NCI-H1436 treated with DMSO at 0.1 percent for 48 hours (cell line): ENCODE results near the gene CLEC16A.
"Not testable (repeated sequence)": the region's sequence is repeated elsewhere in the genome, so short reads cannot be mapped to it uniquely, and the experiment has no call there.

Experiments used
- DNase-seq: peaks from one replicate; lab custom pipeline; 2025; lab: John Stamatoyannopoulos, UW

The CLEC16A gene

DNA sequence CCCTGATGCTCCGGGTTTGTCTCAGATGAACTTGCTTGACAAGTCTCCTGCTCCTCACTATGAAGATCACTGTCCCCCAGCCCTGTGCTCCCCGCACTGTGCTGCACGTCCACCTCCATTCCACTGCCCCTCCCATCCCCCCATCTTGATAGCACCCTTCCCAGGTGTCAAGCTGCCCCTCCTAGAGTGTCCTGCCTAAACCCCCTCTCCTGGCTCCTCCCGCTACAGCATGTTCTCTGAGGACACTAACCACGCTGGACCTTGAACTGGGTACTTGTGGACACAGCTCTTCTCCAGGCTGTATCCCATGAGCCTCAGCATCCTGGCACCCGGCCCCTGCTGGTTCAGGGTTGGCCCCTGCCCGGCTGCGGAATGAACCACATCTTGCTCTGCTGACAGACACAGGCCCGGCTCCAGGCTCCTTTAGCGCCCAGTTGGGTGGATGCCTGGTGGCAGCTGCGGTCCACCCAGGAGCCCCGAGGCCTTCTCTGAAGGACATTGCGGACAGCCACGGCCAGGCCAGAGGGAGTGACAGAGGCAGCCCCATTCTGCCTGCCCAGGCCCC is 20.6 kb upstream of the CLEC16A start:
- DNase-seq = no peak

DNA sequence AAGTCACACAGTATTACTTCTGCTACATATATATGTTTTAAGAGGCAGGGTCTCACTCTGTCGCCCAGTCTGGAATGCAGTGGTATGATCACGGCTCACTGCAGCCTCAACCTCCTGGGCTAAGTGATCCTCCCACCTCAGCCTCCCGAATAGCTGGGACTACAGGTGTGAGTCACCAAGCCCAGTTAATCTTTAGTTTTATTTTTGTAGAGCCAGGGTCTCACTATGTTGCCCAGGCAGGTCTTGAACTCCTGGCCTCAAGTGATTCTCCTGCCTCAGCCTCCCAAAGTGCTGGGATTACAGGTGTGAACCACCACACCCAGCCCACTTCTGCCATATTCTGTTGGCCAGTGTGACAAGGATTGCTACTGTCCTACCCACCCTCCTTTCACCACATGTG is 19.1 kb upstream of the CLEC16A start:
- DNase-seq = not testable (repeated sequence)

DNA sequence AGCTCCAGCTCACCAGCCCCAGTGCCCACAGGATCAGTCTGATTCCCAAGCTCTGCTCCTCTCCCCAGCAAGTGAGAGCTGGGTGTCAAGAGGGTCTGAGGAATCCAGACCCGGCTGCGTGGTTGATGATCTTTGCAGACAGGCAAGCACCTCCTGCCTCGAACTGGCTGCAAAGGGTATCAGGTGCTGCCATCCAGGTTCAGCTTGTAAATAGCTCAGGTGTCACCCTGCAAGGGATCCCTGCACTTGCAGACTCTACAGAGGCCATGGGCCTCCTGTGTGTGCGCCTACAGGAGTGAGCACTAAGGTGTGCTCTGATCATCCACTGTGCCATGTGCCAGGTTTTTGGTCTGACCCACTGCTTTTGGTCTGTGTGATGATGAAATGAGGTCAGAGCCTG is 18.3 kb upstream of the CLEC16A start:
- DNase-seq = no peak

DNA sequence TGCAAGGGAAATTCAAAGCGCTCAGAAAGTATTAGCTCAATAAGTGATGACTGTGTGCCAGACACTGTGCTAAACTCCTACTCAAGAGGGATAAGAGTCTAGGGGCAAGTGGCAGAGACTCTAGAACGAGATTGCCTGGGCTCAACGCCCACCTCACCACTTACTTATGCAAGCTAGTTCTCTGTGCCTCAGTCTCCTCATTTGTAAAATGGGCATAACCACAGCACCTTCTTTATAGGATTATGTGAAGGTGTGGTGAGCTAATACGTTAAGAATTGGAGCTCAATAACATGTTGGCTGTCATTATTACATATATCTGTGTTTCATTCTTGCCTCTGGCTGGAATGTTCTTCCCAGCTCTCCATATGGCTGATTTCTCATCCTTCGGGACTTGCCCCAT is 17.5 kb upstream of the CLEC16A start:
- DNase-seq = no peak

DNA sequence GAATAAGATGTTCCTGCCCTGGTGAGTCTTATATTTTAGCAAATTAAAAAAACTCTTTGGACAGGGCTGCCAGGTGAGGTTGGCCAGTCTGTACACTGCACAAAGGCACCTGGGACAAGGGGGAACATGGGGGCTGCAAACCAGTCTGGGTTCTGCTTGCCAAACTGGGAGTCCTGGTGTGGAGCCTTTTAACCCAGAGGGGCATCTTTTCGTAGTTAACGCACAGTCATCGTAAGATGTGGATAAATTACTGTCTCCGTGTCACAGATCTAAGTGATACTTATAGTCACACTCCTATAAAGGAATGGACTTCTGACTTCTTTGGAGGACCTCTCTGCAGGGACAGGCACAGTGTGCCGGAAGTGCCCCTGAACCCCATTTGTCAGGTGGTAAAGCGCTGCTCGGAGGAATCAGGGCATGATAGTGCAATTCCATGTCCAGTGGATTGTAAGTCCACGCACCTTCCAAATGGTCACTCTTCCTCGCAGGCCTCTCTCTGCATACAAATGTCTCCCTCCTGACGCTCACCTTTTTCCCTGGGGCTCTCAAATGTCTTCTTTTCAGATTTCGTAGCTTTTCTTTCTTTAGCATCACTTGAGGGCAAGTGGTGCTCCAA is 16.8 kb upstream of the CLEC16A start:
- no peak for DNase-seq

DNA sequence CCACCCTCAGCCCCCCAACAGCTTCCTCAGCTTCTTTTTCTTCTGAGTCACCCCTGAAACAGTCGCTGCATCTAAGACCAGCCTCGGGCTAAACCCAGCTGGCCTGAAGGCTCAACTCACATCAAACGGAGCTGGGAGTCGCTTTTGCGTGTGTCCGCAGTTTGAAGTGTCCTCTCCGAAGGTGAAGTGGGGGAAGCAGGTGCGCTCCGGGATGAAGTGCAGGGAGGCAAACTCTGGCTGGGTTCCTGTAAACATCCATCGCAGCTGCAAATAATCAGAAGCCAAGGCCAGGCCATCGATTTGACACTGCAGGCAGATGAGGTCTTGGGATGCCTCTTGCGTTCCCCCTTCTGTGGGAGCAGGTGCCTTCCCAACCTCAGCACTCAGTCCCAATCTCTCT is 15.3 kb upstream of the CLEC16A start:
- not testable (repeated sequence) for DNase-seq

DNA sequence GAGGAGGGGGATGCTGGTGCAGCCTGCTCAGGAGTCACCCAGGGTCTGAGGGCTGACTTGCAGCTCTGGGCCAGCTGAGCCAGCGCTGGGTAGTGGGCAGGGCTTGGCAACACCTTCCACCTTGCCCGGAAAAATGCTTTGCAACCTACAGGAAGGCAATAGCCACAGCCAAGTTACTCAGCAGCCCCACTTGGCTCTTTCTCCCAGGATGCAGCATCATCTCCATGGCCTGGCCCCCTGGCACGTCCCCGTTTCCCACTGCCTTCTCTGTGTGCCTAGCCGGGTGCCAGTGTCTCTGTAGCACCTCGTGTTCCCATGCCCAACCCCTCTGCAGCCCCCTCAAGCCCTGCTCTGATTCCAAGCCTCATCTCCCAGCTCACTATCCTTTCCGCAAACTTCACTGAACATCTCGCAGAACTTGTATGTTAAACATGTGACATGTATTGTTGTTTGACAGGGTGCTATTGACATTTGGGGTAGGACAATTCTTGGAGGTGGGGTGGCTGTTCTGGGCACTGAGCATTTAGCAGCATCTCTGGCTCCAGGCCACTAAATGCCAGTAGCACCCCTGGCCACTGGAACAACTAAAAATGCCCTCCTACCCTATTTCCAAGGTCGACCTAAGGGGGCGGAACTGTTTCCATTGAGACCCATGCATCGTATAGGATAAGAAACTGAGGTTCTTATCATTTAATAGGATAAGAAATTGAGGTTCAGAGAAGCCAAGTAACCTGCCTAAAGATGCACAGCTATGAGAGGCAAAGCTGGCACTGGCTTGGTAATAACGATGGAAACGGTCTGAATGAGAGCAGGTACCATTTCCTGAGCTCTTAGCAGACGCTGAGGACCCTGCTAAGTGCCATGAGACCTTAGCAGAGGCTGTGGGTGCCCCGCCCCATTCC is 14.3 kb upstream of the CLEC16A start:
- DNase-seq = no peak

DNA sequence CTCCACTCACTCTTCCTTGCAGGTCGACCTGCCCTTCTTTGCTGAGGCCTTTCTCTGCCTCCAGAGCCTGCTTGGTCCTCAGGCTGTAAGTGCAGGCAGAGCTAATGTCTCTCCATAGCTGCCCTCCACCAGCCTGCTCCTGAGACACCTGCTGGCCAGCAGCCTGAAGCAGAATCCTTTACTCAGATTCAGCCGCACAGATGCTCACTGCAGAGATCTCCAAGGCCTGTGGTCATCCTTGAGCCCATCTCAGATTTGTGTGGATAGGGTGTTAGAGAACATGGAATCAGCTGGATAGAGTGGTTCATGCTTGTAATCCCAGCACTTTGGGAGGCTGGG is 13.6 kb upstream of the CLEC16A start:
- DNase-seq = no peak

DNA sequence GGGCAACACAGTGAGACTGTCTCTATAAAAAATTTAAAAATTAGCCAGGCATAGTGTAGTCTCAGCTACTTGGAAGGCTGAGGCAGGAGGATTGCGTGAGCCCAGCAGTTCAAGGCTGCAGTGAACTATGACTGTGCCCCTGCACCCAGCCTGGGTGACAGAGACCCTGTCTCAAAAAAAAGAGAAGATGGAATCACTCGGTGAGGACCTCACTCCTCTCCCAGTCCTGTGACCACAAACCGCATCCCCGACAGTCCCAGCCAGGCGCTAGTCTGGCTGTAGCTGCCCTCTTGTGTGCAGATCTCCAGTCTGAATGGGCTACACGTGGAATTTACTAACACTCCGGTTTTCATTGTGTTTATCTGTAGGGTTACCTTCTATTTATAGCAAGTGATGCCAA is 13.2 kb upstream of the CLEC16A start:
- no peak for DNase-seq

DNA sequence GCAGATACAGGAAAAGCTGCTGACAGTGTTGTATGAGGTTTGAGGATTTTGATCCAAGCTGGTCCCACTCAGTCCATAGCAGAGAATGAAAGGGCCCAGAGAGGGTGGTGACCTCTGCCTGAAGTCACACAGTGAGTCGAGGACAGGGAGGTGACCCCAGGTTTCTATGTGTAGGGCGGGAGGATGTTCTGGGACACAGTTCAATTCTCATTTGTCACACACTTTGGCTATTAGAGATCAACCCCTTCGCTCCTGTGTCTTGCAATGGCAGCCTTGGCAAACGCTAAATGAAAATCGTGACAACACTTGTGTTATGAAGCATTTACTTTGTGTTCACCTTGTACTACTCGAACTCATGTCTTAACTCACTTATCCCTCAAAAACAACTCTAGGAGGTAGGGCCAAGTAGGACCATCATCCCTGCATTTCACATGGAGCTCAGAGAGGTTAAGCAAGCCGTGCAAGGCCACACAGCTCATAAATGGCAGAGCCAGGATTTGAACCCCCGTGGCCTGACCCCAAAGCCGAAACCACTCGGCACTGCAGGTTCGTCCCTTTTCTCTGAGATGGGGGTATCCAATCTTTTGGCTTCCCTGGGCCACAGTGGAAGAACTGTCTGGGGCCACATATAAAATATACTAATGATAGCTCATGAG is 12.3 kb upstream of the CLEC16A start:
- no peak for DNase-seq

DNA sequence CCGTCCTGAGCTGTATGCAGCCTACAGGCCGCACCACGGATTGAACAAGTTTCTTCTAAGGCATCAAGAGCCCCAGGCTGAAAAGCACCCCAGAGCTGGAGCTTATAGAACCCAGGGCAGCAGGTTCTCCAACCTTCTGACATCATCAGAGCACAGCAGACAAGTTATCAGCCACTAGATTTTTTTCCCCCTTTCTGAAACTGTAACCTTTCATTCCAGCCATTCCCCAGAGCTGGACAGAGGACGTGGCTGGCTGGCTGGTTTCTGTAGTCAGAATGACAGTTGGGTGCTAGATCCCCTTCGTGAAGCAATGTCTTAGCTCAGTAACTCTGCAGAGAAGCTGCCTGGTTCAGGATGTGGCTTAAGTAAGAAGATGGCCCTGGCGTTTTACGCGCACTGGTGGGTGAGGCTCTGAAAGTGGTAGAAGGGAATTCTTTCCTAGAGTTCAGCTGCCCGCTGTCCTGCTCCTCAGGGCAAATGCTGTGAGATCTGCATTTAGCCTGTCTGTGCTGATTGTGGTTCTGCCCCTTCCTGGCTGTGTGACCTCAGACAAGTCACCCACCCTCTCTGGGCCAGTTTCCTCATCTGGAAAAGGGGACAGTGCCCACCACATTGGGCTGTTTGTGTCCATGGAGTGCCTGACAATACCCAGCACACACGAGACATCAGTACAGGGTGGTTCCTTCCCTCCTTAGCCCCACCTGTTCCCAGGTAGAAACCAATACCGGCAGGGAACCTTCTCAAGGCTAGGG is 11.2 kb upstream of the CLEC16A start:
- no peak for DNase-seq

DNA sequence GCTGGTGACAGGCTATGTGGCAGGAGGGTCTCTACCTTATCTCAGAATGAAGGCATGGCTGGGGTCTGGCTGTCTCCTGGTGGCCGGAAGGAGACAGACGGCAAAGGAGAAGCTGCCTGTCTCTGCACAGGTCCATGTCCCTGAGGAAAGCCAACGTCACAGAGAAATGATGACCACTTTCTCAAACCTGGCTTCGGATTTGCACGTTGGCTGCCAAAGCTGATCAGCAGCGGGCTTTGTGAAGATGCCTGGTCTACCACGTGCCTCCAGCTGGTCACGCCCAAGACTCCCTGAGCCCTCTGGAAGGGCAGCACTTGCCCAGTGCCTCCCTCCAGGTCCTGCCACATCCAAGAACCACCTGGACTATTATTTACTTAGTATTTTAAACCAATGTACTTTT is 10.5 kb upstream of the CLEC16A start:
- DNase-seq = no peak

DNA sequence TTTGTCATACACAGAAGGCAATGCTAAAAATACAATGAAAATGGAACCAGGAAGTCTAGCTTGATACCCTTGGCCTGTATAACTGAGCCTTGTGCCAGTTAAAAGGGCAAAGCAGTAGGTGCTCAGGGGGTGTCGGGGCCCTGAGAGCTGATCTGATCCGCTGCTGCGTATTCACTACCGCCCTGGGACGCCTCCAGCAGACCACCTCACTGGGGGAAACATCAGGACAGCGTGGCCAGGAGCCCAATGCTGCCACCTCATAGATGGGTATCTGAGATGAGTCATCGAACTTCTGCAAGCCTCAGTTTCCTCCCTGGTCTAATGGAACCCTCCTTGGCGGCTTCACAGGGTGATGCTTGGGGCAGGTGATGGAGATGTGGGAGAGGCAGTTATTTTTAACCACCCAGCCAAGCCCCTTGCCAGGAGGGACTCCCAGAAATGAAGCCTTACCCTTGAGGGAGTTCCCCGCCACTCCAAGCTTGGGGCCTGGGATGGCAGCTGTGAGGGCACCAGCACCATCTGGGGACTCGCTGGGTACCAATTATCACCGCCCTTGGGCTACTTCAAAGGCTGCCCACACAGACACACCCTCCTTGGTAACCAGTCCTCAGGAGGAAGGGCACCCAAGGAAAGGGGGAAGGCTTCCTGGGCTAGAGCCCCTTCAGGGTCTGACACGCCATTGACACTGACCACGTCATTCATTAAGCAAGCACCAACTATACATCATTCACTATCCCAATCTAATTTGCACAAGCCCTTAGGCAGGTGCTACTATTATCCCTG is 9.8 kb upstream of the CLEC16A start:
- DNase-seq = no peak

DNA sequence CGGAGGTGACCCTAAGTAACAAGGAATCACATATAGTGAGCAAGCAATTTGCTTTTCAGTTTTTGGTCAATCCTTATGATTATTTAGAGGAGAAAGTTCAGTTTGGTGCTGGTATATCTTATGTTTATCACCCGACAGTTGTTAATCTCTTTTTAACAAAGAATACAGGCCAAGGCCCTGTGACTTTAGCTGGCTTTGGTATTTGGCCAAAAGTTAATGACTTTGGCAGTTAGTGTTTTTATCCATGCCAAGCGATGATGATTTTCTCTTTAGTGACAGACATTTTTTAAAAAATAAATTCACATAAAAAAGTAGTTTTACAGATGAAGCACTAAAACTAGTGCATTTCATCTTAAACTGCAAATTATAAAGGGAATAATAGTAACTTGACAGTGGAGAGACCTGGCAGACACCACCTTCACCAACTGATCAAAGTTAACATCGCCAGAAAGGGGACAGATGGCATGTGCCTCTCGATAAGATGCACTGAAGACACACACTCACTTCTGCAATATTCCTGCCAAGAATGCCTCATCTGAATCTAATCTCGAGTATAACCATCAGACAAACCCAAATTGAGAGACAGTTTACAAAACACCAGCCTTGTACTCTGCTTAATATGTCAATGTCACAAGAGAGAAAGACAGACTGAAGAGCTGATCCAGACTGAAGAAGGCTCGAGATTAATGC is 9.0 kb upstream of the CLEC16A start:
- DNase-seq = no peak

DNA sequence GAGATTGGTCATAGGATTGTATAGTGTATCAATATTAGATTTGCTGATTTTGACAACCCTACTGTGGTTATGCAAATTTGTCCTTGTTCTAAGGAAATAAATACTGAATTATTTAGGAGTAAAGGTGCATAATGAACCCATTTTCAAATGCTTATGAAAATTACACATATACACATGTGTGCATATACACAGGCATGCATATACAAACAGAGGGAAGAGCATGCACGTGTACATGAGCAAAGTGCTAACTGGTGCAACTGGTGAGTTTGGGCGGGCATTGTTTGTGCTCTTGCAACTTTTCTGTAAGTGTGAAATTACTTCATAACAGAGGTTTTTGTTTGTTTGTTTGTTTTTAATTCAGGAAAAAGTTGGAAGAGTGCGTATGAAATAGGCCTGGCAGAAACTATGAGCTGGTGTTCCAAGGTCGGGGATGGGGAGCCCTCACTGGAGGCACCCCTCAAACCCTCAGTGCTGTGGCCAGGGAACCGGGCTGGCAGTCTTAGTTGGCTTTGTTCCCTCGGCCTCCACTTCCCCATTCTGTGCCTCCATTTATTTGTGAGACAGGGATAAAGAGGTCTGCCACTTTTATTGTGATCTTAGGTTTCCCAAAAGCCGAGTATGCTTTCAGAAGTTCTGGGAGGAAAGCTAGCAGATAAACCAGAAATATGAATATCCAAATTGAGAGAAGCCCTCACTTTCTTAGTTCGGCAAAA is 7.9 kb upstream of the CLEC16A start:
- DNase-seq = no peak

DNA sequence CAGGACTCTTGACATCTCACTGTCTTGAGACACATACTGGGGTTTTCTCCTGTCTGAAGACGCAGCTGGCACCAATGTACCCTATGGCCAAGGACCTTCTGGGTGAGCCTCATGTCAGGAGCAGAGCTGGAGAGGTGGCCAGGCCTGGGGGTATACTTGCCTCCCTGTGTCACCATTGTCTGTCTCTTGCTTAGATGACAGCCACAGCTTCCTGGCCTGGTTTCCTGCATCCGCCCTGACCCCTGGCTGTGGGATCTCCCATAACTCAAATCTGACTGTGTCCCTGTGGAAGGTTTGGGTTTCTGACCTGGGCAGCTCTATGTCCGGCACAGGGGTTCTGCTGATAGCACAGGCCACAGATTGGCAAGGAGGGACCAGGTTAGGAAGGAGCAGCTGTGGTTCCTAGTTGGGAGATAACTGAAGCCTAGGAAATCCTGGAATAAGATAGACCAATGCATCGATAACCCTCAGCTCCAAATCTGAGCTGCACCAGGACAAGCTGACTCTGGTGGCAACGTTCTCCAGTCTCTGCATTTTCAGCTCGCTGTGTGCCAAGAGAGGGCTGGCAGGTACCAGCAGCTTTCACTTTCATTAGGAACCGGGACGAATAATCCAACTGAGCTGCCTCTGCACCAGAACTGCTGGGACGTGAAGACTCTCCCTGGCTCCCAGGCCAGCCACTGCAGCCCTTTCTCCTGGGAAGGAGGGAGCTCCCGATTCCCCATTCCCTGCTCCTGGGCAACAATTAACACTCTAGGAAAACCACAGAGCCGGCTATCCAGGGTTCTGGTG is 7.1 kb upstream of the CLEC16A start:
- no peak for DNase-seq

DNA sequence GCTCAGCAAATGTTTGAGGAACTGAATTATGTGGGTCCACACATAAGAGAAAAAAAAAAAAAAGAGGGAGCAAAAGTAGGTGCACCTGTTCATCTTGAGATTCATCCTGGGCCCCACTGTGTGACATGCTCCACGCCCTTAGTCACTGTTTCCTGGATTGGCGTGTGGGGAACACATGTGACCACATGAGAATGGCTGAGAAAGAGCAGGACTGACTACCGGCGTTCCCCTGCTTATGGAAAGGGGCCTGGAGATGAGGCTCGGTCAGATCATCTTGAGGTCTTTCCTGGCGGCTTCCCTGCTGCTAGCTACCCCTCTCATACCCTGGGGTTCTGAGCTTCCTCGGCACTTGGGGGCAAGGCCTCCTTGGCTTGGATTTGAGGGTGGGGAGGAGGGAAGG is 6.0 kb upstream of the CLEC16A start:
- no peak for DNase-seq

DNA sequence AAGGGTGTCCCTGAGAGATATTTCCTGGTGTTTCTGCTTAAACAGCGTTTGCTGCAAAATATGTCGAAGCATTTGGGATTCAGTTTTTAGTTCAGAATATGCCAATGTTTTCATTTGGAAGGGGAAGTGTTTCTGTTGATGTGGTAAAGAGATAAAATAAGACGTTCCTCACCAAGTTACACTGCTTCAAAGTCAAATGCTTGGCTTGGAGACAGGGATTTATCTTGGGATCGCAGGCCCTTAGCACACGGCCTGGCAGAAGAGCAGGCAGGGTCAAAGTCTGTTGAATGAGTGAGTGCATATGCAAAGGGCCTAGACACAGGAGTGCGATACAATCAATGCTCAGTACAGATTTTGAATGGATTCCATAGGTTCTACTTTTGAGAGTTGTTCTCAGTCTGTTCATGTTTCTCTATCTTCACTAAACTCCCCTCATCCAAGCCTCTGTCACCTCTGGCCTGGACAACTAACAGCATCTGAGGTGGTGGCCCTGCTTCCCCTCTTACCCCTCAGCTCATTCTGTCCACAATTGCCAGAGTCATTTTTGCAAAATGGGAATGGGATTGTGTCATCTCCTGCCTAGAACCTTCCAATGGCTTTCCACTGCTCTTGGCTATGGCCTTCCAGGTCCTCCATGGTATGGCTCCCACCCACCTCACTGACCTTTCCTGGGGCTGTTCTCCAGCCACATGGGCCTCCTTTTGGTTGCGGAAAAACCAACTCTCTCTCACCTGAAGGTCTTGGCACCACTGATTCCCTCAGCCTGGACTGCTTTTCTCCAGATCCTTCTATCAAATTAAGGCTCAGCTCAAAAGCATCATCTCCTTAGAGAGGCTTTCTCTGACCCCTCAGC is 5.3 kb upstream of the CLEC16A start:
- DNase-seq = no peak
